Measurements from ENCODE around the gene AHRR.

DNA sequence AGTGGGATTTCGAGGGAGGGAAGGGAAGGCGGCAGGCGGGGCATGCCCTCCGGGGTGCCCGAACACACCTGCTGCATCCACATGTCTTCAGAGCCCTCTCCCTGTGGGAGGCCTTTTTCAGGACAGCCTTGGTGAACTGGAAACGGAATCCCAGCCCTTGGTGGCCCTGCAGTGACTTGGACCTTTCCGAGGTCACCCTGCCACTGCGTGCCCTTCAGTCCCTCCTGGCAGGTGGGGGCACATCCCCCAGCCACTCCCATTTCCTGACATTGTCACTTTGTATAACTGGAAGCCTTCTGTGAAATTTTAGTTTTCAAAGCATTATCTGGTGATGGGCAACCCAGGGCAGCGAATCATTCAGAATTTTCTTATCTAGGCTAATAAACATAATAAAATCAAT is 11.0 kb upstream of the AHRR start:
- TF ChIP-seq, protein P1, sequence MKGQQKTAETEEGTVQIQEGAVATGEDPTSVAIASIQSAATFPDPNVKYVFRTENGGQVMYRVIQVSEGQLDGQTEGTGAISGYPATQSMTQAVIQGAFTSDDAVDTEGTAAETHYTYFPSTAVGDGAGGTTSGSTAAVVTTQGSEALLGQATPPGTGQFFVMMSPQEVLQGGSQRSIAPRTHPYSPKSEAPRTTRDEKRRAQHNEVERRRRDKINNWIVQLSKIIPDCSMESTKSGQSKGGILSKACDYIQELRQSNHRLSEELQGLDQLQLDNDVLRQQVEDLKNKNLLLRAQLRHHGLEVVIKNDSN (IDR thresholded peaks at IDR 0.05), result no peak
- no peak for TF ChIP-seq TAF1 (IDR thresholded peaks at IDR 0.05; ENCODE audit: low read depth)
- no peak for TF ChIP-seq ZBTB7A (IDR thresholded peaks at IDR 0.05; ENCODE audit: low read depth)
- TF ChIP-seq, protein P2, sequence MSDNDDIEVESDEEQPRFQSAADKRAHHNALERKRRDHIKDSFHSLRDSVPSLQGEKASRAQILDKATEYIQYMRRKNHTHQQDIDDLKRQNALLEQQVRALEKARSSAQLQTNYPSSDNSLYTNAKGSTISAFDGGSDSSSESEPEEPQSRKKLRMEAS (IDR thresholded peaks at IDR 0.05), result no peak
- no peak for TF ChIP-seq CEBPB (IDR thresholded peaks at IDR 0.05)
- TF ChIP-seq, protein P3, sequence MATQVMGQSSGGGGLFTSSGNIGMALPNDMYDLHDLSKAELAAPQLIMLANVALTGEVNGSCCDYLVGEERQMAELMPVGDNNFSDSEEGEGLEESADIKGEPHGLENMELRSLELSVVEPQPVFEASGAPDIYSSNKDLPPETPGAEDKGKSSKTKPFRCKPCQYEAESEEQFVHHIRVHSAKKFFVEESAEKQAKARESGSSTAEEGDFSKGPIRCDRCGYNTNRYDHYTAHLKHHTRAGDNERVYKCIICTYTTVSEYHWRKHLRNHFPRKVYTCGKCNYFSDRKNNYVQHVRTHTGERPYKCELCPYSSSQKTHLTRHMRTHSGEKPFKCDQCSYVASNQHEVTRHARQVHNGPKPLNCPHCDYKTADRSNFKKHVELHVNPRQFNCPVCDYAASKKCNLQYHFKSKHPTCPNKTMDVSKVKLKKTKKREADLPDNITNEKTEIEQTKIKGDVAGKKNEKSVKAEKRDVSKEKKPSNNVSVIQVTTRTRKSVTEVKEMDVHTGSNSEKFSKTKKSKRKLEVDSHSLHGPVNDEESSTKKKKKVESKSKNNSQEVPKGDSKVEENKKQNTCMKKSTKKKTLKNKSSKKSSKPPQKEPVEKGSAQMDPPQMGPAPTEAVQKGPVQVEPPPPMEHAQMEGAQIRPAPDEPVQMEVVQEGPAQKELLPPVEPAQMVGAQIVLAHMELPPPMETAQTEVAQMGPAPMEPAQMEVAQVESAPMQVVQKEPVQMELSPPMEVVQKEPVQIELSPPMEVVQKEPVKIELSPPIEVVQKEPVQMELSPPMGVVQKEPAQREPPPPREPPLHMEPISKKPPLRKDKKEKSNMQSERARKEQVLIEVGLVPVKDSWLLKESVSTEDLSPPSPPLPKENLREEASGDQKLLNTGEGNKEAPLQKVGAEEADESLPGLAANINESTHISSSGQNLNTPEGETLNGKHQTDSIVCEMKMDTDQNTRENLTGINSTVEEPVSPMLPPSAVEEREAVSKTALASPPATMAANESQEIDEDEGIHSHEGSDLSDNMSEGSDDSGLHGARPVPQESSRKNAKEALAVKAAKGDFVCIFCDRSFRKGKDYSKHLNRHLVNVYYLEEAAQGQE (IDR thresholded peaks at IDR 0.05; ENCODE audit: low read depth), result no peak
- no peak for TF ChIP-seq EP300 (IDR thresholded peaks at IDR 0.05; ENCODE audit: borderline replicate concordance)
- no peak for TF ChIP-seq RAD21 (IDR thresholded peaks at IDR 0.05; ENCODE audit: low read depth)
- TF ChIP-seq TEAD4 (IDR thresholded peaks at IDR 0.05), result no peak
- no peak for TF ChIP-seq NFIC (IDR thresholded peaks at IDR 0.05)
- TF ChIP-seq CREB1 (IDR thresholded peaks at IDR 0.05; ENCODE audit: low read depth), result no peak
